Activated T-cell treated with anti-CD3 and anti-CD28 coated beads, Interleukin-2, amount 50 U/mL, for 48 hours (primary cell): ENCODE measurements around the gene BOK.
A peak's percentile ranks its signal among the peaks of the same experiment; 100 is the strongest.

ENCODE experiments used
- DNase-seq, 2 experiments: peaks; one replicate each; pipeline ENCODE4 v3.0.0-alpha.2; 2020

The BOK gene

DNA sequence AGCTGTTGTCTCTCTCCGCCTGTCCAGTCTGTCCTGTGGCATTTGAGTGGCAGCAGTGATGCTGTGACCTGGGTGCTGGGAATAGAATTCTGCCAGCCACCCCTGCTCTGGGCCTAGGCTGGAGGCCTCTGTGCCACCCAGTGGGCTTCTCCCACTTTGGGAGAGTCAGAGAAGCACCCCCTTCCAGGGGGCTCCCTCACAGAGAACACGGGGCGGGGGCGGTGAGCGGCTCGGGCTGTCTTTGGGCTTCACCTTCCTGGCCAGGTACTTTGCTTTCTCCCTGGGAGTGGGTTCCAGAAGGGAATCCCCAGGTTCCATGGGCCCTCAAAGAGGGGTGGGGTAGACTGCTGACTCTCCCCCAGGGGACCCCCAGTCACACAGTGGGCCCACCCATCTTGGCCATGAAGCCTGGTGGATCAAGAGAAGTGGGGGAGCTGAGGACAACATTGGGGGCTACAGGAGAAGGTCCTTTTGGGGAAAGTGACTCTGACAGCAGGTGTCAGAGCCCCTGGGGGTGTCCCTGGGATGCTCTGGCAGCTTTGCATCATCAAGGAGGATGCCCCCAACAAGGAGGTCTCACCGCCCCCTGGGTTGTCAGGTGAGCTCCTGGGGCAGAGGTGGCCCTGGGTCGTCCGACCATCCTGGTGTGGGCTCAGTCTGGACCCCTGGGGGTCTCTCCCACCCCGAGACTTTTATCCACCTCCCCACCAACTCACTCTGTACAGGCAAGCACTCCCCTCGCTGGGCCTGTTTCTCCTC is 18.8 kb upstream of the BOK start:
- no peak for DNase-seq

DNA sequence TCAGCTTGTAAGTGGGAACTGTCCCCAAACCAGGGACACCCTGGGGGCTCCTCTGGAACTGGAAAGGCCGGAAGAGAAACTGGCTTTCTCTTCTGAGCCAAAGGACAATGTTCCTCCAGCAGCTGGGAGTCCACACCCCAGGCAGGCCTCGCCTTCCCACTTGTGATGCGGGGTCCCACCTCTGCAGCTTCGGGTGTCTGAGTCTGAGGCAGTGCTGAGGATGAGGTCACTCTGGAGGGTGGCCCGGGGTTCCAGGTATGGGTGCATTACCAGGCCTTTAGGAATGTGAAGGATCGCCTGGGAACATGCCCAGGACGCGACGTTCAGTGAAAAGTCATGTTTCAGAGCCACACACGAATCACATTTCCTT is 18.2 kb upstream of the BOK start:
- DNase-seq, result no peak

DNA sequence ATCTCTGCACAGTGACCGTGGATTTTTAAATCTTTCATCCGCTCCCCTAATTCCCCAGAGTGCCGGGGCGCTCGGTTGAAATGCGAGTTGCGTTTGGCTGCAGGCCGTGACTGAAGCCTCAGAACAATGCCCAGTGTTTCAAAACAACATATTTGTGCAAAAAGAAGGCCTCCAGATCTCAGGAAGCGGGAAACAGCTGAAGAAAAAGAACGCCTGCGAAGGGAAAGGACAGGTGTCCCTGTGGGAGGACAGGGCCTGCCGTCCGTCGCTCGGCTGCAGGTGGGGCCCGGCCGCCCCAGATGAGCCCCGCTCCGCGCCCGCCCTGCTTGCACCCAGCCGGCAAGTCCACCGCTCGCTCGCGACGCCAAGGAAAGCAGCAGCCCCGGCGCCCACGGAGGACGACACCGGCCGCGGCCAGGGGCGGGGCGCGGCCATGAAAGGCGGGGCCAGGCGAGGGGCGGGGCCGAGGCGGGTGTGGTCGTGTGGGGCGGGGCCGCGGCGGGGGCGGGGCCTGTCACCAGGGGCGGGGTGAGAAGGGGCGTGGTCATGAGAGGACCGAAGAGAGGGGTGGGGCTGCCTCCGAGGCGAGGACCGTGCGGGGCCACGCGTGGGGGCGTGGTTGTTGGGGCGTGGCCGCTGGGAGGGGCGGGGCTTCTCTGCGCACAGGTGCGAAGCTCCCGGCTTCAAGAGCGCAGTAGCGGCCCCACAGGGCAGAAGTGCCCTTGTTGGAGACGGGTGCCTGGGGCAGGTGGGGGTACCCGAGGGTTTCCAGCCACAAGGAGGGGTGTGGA is 17.6 kb upstream of the BOK start:
- peak; percentile 84 to 85 for DNase-seq

DNA sequence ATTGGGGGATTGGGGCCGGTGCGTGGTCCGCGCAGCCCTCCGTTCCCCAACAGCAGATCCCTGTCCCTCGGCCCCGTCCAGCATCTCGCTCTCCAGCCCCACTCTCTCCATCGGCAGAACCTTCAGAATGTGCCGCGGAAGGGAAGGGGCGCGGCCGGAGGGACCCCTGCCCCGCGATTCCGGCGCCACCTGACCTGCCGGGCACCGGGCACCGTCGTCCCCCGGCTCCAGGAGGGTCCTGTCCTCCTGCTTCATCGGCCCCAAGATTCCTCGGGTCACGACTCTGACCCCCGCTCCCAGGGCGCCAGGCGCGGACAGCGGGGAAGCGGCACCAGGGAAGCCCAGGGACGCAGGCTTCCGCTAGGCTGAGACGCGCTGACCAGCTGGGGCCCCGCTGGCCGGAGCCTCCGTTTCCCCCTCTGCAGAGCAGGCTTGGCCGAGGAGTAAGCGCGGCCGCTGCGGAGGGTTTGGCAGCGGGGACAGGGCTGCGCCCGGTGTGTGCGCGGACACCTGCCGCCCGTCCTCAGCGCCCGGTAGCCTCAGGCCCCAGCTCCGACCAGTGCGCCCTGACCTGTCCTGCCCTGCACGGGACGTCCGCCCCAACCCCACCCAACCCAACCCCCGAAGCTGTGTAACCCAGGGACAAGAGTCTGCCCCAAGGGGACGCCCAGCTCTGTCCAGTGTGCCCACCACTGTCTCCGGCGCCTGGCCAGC is 16.8 kb upstream of the BOK start:
- no peak for DNase-seq

DNA sequence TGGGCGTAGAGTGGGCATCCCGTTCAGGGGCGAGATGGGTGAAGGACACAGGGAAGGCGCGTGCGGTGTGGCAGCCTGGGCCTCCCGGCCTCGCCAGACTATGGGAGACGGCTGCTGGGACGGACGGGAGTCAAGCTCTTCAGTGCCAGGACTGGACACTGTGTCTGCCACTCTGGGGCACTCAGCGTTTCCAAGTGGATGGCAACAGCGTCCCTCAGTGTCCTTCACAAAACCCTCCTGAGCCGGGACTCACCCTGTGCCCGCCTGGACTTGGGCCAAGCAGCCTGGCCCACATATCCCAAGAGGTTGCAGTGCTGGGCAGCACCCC is 16.3 kb upstream of the BOK start:
- no peak for DNase-seq

DNA sequence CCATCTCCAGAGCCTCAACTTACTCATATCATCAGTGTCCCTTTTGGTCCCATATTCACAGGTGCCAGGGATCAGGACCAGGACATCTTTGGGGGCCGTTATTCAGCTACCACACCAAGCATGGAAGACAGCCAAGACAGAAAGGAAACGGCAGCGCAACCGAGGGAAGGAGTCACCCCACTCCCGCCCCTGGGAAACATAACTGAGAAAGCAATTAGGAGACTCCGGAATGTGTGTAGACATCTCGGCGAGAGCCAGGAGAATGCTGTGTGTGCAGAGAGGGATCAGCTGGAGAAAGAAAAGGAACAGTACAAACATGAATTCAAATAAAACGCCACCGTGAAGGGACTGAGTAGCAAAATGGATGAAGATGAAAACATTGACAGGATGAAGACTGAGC is 13.4 kb upstream of the BOK start:
- DNase-seq, result no peak

DNA sequence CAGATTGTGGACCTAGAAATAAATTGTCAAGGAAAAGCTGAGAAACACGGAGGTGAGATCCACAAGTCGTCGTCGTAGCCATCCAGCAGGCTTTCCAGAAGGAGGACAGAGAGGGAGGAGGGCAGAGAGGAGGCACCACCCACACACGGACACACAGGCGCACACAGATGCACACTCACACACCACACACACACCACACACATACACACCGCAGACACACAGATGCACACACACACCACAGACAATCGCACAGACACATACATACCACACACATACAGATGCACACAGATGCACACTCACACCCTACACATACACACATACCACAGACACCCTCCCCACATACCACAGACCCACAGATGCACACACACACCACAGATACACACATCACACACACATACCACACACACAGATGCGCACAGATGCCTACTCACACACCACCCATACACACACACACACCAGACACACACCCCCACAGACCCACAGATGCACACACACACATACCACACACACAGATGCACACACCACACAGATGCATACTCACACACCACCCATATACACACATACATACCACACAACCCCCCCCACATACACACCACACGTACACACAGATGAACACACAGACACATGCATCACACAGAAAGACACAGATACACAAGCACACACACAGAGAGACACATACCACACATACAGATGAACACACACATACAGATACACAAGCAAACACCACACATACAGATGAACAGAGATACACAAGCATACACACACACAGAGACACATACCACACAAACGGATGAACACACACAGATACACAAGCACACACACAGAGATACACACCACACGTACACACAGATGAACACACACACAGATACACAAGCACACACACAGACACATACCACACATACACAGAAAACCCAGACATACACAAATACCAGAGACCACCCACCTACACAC is 12.7 kb upstream of the BOK start:
- DNase-seq, result no peak

DNA sequence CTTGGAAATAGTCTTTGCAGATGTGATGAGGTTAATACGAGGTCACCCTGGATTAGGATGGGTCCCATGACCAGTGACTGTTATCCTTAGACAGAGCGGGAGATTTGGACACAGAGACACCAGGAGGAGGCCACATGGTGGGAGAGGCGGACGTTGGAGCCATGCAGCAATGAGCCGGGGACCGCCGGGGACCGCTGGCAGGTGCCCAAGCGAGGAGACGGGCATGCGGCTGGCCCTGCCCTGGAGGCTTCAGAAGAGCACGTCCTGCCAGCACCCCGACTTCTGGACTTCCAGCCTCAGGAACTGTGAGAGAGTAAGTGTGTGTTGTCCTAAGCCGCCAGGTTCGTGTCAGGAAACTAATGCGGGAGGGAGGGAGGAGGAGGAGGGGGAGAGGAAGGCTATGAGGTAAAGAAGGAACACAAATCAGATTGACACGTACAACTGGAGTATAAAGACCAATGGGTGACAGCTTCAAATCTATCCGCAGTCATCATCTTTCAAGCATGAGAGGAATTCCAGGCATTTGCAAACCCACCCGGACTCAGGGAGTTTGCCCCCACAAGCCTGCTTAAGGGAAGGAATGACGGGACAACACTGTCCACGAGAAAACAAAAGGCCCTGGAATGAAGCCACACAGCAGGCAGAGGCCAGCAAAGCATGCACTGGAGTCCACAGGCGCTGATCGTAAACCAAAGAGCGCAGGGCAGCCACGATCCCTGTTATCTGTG is 11.6 kb upstream of the BOK start:
- no peak for DNase-seq

DNA sequence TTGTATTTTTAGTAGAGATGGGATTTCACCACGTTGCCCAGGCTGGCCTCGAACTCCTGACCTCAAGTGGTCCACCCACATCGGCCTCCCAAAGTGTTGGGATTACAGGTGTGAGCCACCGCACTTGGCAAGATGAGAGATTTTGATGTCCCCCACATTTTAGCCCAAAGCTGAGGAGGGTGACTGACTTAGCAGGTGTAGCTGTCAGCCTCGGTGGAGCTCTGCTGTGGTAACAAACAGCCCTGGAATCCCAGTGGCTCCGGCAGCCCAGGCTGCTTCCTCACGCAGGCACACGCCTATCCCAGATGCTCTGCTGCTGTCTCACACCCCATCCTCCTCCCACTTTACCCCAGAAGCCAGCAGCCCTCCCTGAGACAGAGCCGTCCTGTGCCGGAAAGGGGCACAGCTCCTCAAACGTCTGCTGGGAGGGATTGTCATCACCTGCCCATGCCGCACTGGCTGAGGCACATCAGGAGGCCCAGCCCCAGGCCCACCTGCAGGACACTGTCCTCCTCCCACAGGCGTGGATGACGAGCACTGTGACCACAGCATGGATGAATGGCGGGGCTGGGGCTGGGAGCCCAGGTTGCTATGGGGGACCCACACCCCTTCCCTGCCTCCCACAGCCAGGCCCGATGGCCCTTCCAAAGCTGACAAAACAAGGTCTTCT is 10.6 kb upstream of the BOK start:
- no peak for DNase-seq

DNA sequence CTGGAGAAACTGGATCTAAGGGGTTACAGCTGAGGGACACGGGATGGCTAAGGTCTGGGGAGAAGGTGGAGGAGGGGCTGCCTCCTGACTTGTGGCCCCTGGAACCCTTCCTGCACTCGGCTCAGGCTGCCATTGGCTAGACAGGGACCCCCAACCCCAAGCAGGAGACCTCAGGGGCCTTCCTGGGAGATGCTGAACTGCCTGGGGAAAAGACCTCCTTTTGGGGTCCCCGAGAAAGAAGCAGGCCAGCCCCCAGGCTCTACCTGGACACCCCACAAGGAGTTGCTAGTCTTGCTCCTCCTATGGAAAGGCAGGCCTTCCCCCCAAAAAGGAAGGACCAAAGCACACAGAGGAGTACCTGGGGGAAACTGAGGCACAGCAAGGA is 10.1 kb upstream of the BOK start:
- no peak for DNase-seq

DNA sequence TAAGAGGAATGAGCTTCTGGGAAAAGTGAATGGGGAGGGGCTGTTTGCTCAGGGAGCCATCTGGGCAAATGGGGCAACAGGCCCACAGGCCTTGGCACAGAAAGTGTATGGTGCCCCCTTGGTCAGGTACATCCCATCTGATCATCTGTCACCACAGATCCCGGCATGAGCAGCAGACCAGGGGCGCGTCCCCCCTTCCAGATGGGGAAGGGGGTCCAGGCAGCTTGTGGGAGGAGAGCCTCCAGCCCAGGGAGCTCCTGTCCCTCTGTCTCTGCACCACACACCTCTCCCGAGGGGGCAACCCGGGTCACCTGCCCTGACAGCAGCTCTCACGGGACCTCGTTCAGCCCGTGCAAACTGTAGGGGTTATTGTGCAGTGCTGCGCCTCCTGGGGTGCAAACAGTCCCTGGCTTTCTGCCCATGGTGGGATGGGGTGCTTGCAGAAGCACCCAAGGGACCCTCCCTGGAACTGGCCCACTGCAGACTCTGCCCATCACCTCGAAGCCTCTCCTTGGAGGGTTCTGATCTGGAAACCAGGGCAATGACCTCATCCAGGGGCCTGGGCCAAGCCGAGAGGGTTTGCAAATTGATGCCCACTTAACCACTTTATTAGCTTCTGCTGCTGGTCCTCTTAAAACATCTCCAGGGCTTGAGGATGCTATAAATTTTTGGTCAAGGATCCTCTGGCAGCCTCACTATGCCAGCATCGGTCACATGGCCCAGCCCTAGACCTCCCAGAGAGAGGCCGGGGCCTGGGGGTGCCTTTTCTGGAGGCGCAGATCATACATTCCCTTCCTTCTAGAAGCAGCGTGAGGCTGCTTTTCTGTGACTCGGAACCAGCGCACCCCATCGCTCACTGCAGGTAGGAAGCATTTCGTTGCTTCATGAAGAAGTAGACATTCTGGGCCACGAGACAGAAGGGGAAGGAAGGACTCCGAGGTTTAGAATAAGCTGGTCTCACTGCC is 7.6 kb upstream of the BOK start:
- no peak for DNase-seq

DNA sequence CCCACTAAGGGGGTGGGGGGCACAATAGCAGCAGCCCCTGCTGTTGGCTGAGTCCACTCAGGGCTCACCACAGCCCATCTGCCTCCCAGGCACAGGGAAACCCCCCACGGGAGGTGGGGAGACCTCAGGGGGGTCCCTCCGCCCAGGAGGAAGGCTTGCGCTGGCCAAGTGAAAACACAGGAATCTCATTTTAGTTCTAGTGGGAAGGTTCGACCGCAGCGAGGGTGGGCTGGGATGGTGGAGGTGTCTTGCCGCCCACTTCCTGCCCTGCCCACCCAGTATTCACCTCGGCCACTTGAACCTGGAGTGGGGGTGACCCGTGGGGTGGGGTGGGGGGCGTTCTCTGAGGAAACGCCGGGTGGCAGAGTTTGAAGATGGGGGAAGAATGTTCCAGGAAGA is 6.9 kb upstream of the BOK start:
- DNase-seq, result no peak

DNA sequence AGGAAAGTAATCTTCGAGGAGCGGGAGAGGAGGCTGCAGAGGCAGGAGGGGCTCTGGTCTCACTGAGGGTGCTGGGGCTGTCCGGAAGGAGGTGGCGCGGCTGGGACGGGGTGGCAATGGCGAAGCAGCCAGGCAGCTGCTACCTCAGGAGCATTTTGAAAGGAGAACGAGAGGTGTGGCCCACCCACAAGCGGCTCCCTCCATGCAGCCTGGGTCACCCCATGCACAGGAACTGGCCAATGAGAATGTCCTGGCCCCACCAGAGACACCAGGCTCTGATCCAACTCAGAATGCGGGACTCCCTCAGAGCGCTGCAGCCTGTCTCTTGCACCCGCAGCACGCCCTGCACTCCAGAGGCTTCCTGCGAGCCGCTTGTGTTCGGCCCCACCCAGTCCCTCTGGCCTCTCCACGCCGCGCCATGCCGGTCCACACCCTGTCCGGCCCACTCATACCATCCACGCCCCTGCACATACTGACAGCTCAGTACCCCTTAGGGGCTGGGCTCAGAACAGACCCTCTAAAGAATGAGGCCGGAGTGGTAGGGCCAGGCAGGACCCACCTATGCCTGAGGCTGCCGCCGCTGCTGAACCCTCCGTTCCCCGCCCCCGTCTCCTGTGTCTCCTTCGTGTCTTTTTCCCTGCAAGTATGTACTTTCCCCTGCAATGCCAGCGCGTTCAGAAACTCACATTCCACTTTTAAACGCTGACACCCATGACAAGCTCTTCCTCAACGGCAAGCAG is 6.4 kb upstream of the BOK start:
- no peak for DNase-seq

DNA sequence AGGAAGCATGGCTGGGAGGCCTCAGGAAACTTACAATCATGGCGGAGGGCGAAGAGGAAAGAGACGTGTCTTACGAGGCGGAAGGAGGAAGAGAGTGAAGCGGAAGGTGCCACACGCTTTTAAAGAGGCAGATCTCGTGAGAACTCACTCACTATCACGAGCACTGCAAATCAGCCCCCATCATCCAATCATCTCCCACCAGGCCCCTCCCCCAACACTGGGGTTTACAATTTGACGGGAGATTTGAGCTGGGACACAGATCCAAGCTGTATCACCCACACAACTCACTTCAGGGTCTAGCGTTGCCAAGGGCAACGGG is 5.1 kb upstream of the BOK start:
- no peak for DNase-seq

DNA sequence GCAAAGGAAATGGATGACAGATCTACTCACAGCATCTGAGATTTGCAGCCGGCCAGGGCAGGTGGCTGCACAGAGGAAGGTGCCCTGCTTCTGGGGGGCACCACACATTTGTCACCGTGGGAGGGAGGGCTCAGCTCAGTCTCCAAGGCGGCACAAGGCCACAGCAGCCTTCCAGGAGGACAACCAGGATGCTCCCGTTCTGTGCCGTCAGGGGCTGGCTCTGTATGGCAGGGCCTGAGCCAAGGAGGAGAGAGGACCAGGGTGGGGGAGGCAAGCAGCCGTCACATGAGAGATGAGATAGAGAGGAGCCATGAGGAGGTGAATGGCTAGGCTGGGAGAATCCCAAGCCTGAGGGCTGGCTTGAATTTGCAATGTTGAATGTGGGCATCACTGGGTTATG is 4.6 kb upstream of the BOK start:
- DNase-seq, result no peak

DNA sequence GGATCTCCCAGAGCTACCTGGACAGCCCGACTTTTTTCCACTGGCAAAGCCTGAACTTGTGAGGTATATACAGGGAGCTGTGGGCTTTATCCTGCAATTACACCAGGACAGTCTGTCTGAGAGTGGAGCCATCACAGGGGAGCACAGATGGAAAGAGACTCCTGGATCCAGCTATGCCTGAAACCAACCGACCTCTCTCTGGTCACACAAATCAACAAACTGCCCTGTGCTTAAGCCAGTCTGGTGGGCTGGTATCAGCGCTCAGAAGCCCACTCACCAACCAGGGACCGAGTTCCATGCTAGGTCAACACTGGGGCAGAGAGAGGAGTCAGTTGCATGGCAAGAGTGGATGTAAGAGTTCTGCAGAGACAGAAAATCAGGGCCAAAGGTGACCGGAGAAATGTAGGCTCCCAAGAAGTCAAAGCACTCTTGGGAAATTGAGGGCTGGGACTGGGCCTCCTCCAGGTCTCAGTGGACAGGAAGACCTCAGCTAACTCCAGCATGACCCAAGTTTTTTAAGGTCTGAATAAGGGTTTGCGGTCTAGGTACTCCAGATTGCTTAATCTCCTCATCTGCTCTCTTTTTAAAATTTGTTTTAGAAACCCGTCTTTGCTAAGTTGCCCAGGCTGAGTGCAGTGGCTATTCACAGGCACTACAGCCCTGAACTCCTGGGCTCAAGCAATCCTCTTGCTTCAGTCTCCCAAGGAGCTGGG is 3.8 kb upstream of the BOK start:
- no peak for DNase-seq

DNA sequence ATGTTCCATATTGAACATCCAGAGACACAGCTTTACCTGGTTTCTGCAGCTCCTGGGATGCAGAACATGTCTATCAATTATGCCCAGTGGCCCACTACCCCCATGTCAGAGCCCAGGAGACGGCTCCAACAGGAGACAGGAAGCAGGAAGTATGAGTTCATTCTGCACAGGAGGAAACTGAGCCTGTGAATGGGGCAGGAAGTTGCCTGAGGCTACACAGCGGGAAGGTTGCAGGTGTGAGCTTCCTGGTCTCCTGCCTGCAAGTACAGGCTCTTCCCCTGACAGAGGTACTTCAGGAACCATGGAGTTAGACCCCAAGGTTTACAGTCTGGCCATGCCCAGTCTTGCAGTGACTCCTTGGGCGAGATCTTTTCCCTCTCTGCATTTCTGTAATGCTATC is 2.8 kb upstream of the BOK start:
- DNase-seq, result no peak

DNA sequence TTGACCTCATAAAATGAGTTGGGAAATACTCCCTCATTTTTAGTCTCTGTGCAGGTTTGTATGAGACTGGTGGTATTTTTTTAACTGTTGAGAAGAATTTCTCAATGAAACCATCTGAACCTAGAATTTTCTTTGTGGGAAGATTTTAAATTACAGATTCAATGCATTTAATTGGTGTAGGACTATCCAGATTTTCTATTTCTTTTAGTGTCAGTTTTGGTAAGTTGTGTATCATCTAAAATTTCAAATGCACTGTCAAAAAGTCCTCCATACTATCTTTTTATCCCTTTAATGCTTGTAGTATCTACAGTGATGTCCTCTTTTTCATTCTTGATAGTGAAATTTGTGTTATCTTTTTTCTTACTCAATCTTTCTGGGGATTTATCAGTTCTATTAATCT is 1.8 kb upstream of the BOK start:
- DNase-seq, result no peak
